Testis (tissue), 3 donors: Measurements from ENCODE around the gene CNNM3. TPM values are rescaled to one million over a fixed set of nuclear protein-coding genes. Genes with fewer than 3 reads are reported as not detected.
A peak's percentile ranks its signal among the peaks of the same experiment; 100 is the strongest.

Experiments
- DNase-seq: peaks from one replicate; pipeline ENCODE4 v3.0.0-alpha.2; 2019
- H3K27ac ChIP-seq, 2 donors: fragments of 200-600 bp; sonication (generic); one replicate each; pipeline ENCODE4 v1.5.1; 2019
- H3K27me3 ChIP-seq: fragments of 200-600 bp; sonication (generic); one replicate; pipeline ENCODE4 v1.5.1; 2019
- H3K36me3 ChIP-seq: fragments of 200-600 bp; sonication (generic); one replicate; pipeline ENCODE4 v1.5.1; 2017; ENCODE audit warnings: low read depth; ENCODE audit errors: missing control alignments
- H3K4me1 ChIP-seq: fragments of 200-600 bp; sonication (generic); one replicate; pipeline ENCODE4 v1.5.1; 2019
- H3K4me3 ChIP-seq, 2 donors: fragments of 200-600 bp; sonication (generic); one replicate each; pipeline ENCODE4 v1.5.1; 2017 to 2019
- H3K9me3 ChIP-seq: fragments of 200-600 bp; sonication (generic); one replicate; pipeline ENCODE4 v1.5.1; 2017
- POLR2A ChIP-seq: fragments of 450-650 bp; IDR thresholded peaks from one replicate; pipeline ENCODE4 v1.6.1; 2017; ENCODE audit warnings: antibody characterized with exemption, mild to moderate bottlenecking, moderate library complexity
- WGBS, 2 donors: methylation state at CpG; one replicate each; pipeline ENCODE4 v1.1.5; 2018; 5-methylcytosine and 5-hydroxymethylcytosine counted together
- intact Hi-C: fragments of 100-400 bp; cut with DNase I; formaldehyde crosslinking; loops from one replicate; pipeline ENCODE4 v1.15.1; 2023; ENCODE audit warnings: low total_unique reads
- polyA plus RNA-seq: library from polyadenylated mRNA; stranded (reverse); fragments of 350-450 nt; fragmentation: Illumina TruSeq; extraction: RNeasy Lipid Tissue Mini Kit (QIAGEN cat#74804); gene quantifications from one replicate; pipeline ENCODE4 v1.2.3, GENCODE V29; 2014; ENCODE audit warnings: low read depth, low replicate concordance; ENCODE audit not compliant: insufficient read depth
- total RNA-seq, 2 donors: library from RNA; depleted of rRNA; stranded (reverse); fragments of >200 nt; gene quantifications; one replicate each; pipeline ENCODE4 v1.2.3, GENCODE V29; 2016
- TF ChIP-seq, protein P1 (sequence below), 3 experiments: fragments of 450-650 bp in 2 of 3; fragments of 200-600 bp in 1 of 3; sonication (generic) in 1 of 3; IDR thresholded peaks; one replicate each; pipeline ENCODE4 v1.5.1; 2016 to 2019; ENCODE audit warnings: antibody characterized with exemption in 3 of 3, mild to moderate bottlenecking in 2 of 3, moderate library complexity in 1 of 3

Gene CNNM3
- total and polyA plus RNA-seq, 3 donors from 2014 or later, result 32.2 to 33.6 (median 33.5) TPM

DNA sequence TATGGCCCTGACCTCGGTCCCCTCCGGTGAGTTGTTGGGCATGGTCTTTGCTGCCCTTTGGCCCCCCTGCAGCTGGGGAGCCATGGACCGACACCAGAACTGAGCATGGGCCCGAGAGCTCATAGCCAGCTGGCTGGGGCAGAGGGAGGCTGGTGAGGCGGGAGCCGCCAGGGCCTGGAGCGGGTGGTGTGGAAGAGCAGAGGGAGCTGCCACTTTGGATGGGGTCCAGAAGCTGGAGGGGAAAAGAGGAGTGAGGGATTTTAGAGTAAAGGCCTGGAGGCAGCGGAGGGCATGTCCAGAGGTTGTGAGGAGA, 16.5 kb upstream of the CNNM3 start:
- intact Hi-C loops, result no loop called here
- 92 to 93% methylated on average over 7 to 8 of the region's 8 CpGs for WGBS, 2 donors
- no peaks in the 10 kb centered on the region for H3K36me3 ChIP-seq

DNA sequence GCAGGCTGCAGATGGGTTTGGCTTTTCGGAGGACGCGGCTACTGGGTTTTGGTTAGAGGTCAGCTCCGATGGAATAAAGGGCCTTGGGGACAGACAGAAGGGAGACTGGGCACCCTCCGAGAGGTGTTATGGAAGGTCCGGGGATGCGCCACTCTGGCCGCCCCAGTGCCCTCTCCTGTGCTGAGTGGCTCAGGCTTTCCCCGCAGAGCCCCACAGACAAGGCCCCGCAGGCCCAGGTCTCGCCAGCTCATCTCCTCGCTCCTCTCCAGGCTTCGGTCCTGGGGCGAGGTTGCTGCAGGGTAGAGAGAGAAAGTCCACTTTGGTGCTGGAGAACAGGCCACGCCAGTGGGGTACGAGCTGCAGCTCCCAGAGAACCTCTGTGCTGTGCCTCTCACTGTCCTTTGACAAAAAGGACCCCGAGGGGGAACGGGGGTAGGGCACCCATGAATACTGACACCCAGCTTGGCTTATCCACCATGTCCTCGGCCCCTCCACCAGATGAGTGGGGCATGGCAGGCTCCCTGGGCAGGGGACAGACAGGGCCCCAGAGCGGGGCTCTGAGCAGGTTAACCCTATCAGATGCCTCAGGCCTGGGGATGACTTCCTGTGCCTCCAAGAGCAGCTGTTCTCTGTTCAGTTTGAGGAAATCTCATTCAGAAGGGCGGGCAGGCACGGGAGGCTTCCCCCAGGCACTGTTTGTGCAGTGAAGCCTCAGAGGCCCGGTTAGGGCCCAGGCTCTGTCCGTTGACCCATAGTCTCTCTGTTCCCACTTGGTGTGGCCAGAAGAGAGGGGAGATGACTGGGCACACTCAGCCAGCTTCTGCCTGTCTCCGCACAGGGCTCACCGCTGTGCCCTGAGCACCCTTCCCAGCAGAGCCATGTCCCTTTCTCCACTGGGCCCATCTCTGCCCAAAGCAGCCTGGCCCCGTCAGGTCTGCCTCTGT, 15.7 kb upstream of the CNNM3 start:
- 89 to 92% methylated on average over 17 to 27 of the region's 27 CpGs for WGBS, 2 donors
- Histone ChIP-seq H3K27me3 (no peaks in the 10 kb centered on the region), H3K36me3 (no peaks in the 10 kb centered on the region), H3K9me3 (no peaks in the 10 kb centered on the region), H3K4me3 (no peak overlapping the region), H3K27ac (no peak overlapping the region), H3K4me1 (no peaks in the 10 kb centered on the region)
- TF ChIP-seq, protein P1, sequence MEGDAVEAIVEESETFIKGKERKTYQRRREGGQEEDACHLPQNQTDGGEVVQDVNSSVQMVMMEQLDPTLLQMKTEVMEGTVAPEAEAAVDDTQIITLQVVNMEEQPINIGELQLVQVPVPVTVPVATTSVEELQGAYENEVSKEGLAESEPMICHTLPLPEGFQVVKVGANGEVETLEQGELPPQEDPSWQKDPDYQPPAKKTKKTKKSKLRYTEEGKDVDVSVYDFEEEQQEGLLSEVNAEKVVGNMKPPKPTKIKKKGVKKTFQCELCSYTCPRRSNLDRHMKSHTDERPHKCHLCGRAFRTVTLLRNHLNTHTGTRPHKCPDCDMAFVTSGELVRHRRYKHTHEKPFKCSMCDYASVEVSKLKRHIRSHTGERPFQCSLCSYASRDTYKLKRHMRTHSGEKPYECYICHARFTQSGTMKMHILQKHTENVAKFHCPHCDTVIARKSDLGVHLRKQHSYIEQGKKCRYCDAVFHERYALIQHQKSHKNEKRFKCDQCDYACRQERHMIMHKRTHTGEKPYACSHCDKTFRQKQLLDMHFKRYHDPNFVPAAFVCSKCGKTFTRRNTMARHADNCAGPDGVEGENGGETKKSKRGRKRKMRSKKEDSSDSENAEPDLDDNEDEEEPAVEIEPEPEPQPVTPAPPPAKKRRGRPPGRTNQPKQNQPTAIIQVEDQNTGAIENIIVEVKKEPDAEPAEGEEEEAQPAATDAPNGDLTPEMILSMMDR (IDR thresholded peaks at IDR 0.05), result no peak
- no peak for TF ChIP-seq POLR2A
- DNase-seq, result no peak
- intact Hi-C loops, result no loop called here

More for the DNA sequence above, 16.5 kb upstream of the CNNM3 start:
- Histone ChIP-seq H3K9me3 (no peaks in the 10 kb centered on the region), H3K27ac (no peak overlapping the region), H3K4me1 (no peaks in the 10 kb centered on the region), H3K4me3 (no peak overlapping the region), H3K27me3 (no peaks in the 10 kb centered on the region)
- TF ChIP-seq POLR2A, result no peak
- TF ChIP-seq, protein P1 (IDR thresholded peaks at IDR 0.05), result no peak
- no peak for DNase-seq

DNA sequence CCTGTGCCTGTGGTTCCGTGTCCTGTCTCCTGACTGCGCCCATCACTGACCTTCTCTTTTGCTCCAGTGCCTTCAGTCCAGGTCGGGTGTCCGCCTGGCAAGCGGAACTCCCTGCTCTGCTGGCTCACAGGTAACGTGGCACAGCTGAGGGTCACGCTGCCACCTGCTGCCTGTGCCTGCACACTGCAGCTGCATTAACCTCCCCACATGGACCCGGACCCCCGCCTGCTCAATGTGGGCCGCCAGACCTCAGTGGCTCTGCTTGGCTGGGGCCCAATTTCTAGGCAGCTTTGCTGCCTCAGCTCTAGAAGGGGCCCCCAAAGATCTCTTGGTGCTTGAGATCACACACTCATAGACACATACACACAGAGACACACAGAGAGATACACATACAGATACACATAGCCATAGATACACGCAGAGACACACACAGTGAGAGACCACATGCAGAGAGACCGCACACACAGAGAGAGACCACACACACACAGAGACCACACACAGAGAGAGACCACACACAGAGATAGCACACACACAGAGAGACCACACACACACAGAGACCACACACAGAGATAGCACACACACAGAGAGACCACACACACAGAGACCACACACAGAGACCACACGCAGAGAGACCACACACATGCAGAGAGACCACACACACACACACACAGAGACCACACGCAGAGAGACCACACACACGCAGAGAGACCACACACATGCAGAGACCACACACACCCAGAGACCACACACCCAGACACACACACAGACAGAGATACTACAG, 14.9 kb upstream of the CNNM3 start:
- Histone ChIP-seq H3K4me1 (no peaks in the 10 kb centered on the region), H3K4me3 (no peak overlapping the region), H3K36me3 (no peaks in the 10 kb centered on the region), H3K27me3 (no peaks in the 10 kb centered on the region), H3K9me3 (no peaks in the 10 kb centered on the region), H3K27ac (no peak overlapping the region)
- 57 to 65% methylated on average over 14 to 15 of the region's 15 CpGs for WGBS, 2 donors
- TF ChIP-seq, protein P1 (IDR thresholded peaks at IDR 0.05), result peak; percentile 31 to 66 (median 55)
- TF ChIP-seq POLR2A, result no peak
- peak; percentile 75 for DNase-seq
- intact Hi-C loops, result no loop called here

DNA sequence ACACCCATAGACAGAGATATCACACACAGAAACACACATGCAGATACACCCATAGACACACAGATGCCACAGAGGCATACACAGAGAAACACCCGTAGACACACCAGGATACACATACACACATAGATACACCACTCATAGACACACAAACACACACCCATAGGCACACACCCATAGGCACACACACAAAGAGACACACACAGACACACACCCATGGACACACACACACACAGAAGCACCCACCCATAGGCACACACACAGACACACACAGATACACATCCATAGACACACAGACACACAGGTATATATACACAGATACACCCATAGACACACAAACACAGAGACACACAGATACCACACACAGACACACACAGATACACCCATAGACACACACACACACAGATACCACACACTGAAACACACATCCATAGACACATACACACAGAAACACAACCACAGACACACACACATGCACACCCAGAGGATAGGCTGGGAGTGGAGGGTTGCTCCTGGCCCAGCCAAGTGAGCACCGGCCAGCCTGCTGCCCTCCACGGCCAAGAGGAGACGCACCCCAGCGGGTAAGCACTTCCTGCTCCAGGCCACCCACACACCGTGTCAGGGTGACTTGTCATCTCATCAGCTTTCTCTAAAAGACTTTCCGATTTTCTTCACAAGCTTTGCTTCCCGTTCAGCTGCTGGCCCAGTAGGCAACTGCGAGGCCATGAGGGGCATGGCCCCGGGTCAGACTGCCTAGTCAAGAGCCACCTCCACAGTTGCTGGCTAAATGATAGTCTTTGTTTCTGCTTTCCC, 14.1 kb upstream of the CNNM3 start:
- no peaks in the 10 kb centered on the region for H3K9me3 ChIP-seq
- TF ChIP-seq, protein P1 (IDR thresholded peaks at IDR 0.05), result no peak
- TF ChIP-seq POLR2A, result no peak
- no peaks in the 10 kb centered on the region for H3K4me1 ChIP-seq
- H3K27ac ChIP-seq, result no peak overlapping the region
- 89% methylated on average over 8 to 10 of the region's 10 CpGs for WGBS, 2 donors
- DNase-seq, result no peak
- intact Hi-C loops, result no loop called here
- H3K36me3 ChIP-seq, result no peaks in the 10 kb centered on the region
- H3K27me3 ChIP-seq, result no peaks in the 10 kb centered on the region
- no peak overlapping the region for H3K4me3 ChIP-seq
